GM19324 (cell line): ENCODE measurements around the gene CELA3B.
"Not testable (repeated sequence)": the region's sequence is repeated elsewhere in the genome, so short reads cannot be mapped to it uniquely, and the experiment has no call there.

Experiments
- ATAC-seq: cut with Tn5 transposase; IDR thresholded peaks from one replicate; pipeline ENCODE4 v1.9.1; 2021; ENCODE audit warnings: mild to moderate bottlenecking, moderate library complexity; ENCODE audit not compliant: unreplicated experiment, low FRiP score

Gene CELA3B

DNA sequence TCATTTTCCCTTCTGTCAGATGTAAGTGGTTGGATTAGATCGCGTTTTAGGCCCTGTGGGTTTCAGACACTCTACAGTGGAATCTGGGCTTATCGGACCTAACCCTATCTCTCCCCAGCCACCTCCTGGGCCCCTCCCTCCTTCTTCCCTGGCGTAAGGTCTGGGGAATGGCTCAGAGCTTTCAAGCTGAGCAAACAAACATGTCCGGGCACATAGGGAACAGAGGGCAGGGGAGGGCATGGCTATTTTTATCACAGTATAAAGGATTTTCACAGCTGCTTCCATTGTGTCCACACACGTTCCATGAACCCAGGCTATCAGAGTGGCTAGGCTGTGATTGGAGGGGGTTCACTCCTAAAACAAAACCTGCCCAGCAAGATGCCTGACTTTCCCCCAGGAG is 2.1 kb upstream of the CELA3B start:
- ATAC-seq = not testable (repeated sequence)

DNA sequence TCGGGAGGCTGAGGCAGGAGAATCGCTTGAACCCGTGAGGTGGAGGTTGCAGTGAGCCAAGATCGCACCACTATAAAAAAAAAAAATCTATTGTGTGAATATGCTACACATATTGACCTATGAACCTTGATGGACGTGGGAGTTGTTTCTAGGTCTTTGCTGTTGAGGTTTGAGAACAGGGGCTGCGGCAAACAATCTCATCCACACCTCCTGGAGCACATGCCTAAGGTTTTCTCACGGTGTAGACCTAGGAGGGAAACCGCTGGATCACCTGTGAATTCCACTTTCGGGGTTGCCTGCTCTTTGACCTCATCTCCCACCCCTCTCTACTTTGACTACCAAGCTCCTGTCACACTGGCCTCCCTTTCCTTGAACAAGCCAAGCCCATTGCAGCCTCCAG is 1.5 kb upstream of the CELA3B start:
- ATAC-seq = not testable (repeated sequence)

DNA sequence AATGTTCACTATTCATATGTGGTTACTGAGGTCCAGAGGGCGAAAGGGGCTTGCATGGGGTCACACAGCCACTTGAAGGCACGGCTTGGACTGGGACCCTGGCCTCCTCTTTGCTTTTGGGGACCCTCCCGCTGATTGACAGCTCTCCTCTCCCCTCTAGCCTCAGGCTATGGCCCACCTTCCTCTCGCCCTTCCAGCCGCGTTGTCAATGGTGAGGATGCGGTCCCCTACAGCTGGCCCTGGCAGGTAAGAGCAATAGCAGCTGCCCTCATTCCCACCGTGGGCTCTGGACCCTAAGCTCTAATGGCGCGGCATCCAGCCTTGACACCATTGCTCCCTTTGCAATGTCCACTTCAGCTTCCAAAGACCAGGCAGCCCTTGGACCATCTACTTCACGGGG is 1.4 kb downstream of the CELA3B start:
- not testable (repeated sequence) for ATAC-seq

DNA sequence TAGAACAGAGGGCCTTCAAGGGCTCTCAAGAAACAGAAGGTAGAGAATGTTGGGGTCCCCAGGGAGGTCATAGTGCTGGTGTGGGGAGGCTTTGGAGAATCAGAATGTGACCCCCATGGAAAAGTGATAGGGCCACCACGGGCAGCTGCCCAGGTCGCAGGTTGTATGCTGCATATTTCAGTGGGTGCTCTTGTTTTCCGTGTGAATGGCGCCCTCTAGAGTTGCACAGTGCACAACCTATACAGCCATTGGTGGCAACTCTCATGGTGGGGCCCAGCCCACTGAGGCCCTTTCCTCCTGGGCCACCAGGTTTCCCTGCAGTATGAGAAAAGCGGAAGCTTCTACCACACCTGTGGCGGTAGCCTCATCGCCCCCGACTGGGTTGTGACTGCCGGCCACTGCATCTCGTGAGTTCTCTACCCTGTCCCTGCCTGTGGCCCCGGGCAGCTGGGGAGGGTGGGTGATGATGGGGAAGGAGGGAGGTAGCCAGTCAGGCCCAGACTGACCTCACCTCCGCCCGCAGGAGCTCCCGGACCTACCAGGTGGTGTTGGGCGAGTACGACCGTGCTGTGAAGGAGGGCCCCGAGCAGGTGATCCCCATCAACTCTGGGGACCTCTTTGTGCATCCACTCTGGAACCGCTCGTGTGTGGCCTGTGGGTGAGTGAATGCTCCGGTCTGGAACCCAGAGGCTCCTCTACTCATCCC is 3.8 kb downstream of the CELA3B start:
- not testable (repeated sequence) for ATAC-seq

DNA sequence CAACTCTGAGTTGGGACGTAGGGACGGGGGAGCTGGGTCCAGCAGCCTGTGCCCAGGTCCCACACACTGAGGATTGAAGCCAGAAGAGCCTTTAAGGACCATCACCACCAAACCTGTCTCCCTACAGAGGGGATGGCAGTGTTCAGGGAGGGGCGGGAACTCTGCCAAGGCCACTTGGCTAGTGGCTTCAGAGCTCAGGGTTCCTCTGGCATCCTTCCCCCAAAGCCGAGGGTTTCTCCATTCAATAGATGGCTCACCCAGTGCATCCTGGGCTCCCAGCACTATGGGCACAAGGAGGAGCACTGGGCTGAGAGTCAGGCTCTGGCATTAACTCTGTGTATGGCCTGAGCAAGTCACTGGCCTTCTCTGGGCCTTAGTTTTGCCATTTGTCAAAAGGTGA is 4.4 kb downstream of the CELA3B start:
- not testable (repeated sequence) for ATAC-seq

DNA sequence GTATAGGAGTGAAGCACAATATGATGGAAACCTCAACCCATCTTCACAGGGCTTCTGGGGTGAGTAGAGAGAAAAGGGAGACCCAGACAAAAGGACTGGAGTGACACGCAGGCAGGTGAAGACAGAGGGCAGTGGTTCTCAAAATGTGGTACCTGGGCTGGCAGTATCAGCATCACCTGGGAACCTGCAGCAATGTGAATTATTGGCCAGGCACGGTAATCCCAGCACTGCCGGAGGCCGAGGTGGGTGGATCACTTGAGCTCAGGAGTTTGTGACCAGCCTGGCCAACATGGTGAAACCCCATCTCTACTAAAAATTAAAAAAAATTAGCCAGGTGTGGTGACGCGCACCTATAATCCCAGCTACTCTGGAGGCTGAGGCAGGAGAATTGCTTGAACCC is 5.3 kb downstream of the CELA3B start:
- ATAC-seq = not testable (repeated sequence)

DNA sequence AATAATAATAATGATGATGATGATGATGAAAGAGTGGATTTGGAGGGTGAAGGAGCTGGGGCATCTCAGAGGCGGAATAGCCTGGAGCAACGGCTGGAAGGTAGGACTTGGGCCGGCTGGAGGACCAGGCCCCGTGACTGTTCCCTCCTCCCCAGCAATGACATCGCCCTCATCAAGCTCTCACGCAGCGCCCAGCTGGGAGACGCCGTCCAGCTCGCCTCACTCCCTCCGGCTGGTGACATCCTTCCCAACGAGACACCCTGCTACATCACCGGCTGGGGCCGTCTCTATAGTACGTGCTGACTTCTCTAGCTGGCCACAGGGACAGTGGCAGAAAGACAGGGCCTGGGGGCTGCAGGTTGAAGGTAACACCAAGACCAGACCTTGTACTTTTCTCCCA is 6.7 kb downstream of the CELA3B start:
- ATAC-seq = not testable (repeated sequence)

DNA sequence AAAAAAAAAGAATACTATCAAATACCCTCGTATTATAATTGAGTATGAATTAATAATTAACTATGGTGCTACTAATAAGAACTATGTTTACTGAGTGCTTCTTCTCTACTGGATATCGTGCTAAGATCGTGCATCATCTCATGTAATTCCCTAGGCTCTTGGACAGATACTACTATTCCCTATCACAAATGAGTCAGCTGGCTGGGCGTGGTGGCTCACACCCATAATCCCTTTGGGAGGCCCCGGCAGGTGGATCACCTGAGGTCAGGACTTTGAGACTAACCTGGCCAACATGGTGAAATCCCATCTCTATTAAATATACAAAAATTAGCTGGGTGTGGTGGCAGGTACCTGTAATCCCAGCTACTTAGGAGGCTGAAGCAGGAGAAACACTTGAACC is 9.1 kb downstream of the CELA3B start:
- not testable (repeated sequence) for ATAC-seq

DNA sequence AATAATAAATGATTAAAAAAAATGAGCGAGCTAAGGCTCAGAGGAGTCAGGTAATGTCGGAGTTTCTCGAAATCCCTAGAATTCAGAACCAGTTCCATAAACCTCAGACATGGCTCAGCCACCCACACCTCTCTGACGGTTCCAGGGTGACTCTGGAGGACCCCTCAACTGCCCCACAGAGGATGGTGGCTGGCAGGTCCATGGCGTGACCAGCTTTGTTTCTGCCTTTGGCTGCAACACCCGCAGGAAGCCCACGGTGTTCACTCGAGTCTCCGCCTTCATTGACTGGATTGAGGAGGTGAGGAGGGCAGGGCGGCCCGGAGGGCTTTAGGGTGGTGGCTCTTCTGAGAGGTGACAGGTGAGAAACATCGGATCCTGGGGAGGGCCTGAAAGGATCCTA is 9.6 kb downstream of the CELA3B start:
- ATAC-seq = not testable (repeated sequence)

DNA sequence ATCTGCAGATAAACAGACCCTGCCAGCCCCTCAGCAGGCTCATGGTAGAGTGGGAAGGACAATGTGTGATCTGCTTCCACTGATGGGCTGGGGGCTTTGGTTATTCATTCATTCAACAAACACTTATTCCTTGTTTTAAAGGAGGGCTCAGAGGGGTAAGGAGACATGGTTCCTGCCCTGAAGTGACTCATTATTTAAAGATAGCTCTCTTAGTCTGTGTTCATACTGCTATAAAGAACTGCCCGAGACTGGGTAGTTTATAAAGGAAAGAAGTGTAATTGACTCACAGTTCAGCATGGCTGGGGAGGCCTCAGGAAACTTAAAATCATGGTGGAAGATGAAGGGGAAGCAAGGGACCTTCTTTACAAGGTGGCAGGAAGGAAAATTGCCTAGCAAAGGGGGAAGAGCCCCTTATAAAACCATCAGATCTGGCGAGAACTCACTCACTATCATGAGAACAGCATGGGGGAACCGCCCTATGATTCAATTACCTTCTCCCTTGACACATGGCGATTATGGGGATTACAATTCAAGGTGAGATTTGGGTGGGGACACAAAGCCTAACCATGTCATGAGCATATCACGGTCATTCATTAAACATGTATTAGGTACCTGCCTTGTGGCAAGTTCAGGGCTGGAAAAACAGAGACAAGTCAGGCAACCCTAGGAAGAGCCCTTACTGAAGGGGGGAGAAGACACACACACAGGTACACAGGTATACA is 13.0 kb downstream of the CELA3B start:
- ATAC-seq = not testable (repeated sequence)

DNA sequence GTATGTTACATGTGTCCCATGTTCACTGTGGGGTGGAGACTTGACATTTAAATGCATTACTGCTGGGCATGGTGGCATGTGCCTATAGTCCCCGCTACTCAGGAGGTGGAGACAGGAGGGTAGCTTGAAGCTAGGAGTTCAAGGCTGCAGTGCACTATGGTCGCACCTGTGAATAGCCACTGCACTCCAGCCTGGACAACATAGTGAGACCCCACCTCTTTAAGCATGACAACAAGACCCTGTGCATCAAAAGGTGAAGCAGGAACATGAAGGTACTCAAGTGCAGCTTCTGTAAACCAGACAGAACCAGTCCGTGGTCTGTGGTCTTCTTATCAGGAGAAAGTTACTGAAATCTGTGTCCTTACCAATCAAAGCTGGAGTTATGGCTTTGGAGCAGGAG is 15.4 kb downstream of the CELA3B start:
- ATAC-seq = not testable (repeated sequence)

DNA sequence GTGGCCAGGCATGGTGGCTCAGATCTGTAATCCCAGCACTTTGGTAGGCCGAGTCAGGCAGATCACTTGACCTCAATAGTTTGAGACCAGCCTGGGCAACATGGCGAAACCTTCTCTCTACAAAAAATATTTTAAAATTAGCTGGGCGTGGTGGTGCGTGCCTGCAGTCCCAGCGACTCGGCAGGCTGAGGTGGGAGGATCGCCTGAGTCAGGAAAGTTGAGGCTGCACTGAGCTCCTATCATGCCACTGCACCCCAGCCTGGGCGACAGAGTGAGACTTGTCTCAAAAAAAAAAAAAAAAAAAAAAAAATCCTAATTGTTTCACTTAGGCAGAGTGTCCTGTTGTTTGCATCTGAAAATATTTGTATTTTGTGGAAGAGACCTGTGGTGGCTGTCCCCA is 17.9 kb downstream of the CELA3B start:
- ATAC-seq = not testable (repeated sequence)

DNA sequence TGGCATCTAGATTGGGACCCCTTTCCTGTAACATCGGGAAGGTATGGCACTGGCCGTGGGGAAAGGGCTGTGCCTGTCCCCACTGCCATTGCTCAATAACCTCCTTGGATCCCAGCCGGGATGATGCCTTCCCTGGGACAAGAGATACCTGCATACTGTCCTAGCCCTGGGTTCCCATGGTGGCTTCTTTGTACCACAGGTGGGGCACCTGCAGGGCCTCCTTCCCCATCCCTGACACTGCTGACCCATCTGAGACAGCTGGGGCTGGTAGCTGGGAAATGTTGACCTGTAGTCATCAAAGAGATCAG is 19.8 kb downstream of the CELA3B start:
- not testable (repeated sequence) for ATAC-seq

DNA sequence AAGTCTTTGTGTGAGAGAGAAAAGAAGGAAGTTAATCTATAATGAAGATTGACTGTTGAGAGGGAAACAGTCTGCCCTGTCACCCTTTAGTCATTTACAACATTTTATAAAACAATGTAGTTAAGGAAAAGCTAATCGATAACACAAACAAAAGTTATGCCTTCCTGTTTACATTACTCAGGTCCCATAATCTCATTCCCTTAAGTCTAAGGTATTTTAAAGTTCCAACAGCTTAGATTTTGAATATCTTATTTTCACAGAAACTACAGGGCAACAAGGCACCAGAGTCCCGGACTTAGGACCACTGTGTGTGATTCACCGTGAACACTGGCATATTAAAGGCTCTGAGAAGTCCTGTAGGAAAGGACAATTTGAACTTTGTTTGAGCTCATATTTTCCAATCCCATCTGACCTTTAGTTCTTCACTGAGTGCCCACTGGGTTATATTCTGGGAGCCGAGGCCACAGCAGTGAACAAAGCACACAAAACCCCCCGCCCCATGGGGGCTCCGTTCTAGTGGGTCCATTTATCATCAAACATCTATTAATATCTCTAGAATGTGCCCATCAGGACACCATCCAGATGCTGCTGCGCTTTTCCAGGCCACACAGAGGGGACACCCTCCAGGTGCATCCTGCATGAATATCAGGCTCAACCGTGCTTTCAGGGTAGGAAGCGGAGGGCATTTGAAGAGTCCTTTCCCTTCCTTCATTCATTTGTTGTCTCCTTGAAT is 21.2 kb downstream of the CELA3B start:
- not testable (repeated sequence) for ATAC-seq

DNA sequence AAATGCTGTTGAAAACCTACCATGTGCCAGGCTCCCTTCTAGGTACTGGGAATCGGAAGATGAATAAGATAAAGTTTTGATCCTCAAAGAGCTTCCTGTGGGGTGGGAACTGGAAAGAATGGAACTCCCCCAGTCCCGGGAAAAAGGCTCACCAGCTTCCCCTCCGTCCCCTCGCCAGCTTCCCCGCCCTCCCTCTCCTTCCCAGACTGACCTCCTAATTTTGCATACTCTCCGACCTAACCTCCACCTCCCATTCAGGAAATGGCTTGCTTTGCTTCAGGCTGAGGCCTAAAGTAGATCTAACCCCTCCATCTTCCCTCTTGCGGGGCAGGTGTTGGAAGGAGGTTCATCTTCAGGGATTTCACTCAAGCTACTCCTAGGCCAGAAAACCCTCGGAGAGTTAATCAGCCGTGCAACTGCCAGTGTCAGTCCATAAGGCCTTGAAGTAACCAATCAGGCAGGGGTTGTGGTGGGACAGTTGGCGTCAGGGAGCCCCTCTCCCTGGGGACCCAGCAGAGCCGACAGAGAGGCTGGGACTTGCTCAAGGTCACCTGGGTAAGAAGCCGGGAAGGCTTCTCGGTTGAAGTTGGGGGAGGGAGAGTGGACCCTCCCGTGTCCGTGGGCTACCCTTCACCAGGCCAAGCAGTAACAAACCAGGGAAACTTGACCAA is 21.9 kb downstream of the CELA3B start:
- not testable (repeated sequence) for ATAC-seq

DNA sequence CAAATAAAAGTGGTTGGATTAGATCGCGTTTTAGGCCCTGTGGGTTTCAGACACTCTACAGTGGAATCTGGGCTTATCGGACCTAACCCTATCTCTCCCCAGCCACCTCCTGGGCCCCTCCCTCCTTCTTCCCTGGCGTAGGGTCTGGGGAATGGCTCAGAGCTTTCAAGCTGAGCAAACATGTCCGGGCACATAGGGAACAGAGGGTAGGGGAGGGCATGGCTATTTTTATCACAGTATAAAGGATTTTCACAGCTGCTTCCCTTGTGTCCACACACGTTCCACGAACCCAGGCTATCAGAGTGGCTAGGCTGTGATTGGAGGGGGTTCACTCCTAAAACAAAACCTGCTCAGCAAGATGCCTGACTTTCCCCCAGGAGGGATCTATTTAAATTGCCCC is 22.8 kb downstream of the CELA3B start:
- ATAC-seq = not testable (repeated sequence)

DNA sequence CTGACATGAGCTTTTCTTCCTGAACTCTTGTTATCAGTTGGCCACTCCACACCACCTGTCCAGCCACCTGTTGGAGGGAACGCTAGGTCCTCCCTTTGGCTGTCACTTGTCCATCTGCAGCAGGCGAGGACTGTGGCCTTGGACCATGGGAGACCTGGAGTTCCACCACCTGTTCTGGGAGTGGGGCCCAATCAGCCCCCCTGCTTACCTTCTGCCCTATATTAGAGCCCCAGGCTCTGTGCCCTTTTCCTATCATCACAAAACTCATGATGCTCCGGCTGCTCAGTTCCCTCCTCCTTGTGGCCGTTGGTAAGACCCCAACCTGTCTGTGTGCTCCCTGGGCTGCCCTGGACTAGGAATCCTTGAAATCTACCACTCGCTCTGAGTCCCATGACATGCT is 24.6 kb downstream of the CELA3B start, which contains the start of gene CELA3A:
Gene CELA3A, plus strand, starts transcription at position 249 of the 400 bp plus-strand sequence. Its CDS starts 18 bp downstream, at position 267.
- ATAC-seq = no peak

DNA sequence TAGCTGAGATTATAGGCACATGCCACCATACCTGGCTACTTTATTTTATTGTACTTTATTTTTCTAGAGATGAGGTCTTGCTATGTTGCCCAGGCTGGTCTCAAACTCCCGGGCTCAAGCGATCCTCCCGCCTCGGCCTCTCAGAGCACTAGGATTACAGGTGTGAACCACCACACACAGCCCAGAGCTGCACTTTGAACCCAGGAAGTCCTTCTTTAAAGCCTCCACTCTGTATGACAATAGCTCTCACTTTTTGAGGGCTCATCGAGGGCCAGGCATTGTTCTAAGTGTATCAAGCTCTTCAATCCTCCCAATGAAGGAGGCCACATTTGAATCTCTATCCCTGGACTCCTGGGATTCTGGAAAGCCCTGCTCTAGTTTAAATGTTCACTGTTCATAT is 25.6 kb downstream of the CELA3B start:
- not testable (repeated sequence) for ATAC-seq

DNA sequence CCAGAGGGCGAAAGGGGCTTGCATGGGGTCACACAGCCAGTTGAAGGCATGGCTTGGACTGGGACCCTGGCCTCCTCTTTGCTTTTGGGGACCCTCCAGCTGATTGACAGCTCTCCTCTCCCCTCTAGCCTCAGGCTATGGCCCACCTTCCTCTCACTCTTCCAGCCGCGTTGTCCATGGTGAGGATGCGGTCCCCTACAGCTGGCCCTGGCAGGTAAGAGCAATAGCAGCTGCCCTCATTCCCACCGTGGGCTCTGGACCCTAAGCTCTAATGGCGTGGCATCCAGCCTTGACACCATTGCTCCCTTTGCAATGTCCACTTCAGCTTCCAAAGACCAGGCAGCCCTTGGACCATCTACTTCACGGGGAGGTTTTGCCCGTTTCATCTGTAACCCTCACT is 26.1 kb downstream of the CELA3B start:
- not testable (repeated sequence) for ATAC-seq

DNA sequence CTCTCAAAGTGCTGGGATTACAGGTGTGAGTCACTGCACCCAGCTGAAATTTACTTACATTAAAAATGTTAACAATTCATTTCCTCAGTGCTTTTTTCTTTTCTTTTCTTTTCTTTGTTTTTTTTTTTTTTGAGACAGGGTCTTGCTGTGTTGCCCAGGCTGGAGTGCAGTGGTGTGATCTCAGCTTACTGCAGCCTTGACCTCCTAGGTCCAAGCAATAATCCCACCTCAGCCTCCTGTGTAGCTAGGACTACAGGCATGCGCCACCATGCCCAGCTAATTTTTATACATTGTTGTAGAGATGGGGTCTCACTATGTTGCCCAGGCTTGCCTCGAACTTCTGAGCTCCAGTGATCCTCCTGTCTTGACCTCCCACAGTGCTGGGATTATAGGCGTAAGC is 27.1 kb downstream of the CELA3B start:
- ATAC-seq = not testable (repeated sequence)
